Left ventricle myocardium inferior (tissue), 1 donor: ENCODE measurements around the gene RNASE9. TPM values are rescaled to one million over a fixed set of nuclear protein-coding genes. Genes with fewer than 3 reads are reported as not detected.
"Not testable (repeated sequence)": the region's sequence is repeated elsewhere in the genome, so short reads cannot be mapped to it uniquely, and the experiment has no call there.

ENCODE experiments used
- DNase-seq: peaks from one replicate; pipeline ENCODE4 v3.0.0-alpha.2; 2020
- H3K27ac ChIP-seq: fragments of 200-600 bp; replicated peaks from 2 replicates; pipeline ENCODE4 v1.8.0; 2021
- H3K27me3 ChIP-seq: fragments of 200-600 bp; 2 replicates; pipeline ENCODE4 v1.8.0; 2021; ENCODE audit warnings: low read depth
- H3K36me3 ChIP-seq: fragments of 200-600 bp; 2 replicates; pipeline ENCODE4 v1.8.0; 2021
- H3K4me1 ChIP-seq: fragments of 200-600 bp; 2 replicates; pipeline ENCODE4 v1.8.0; 2021
- H3K4me3 ChIP-seq: fragments of 200-600 bp; 2 replicates; pipeline ENCODE4 v1.8.0; 2021; ENCODE audit warnings: mild to moderate bottlenecking, moderate library complexity
- H3K9me3 ChIP-seq: fragments of 200-600 bp; replicated peaks from 2 replicates; pipeline ENCODE4 v1.8.0; 2021
- CTCF ChIP-seq: fragments of 200-600 bp; IDR thresholded peaks from 2 replicates; pipeline ENCODE4 v1.8.0; 2021; ENCODE audit warnings: antibody characterized with exemption, mild to moderate bottlenecking, borderline replicate concordance
- intact Hi-C: fragments of 100-400 bp; cut with micrococcal nuclease; formaldehyde crosslinking; loops from one replicate; pipeline ENCODE4 v1.11.0; 2022
- total RNA-seq: library from RNA; stranded (reverse); fragmentation: NEBNext Ultra II Directional; extraction: Animal tissue kit (Norgen Biotek cat#: 25700); gene quantifications from one replicate; pipeline ENCODE4 v1.2.1, GENCODE V29; 2021
- donor health status: DM: no; HTN: yes; CAD: no; lungs with severe emphysema.

Gene RNASE9
- total RNA-seq, 1 donor from 2014 or later: not detected

- Histone ChIP-seq H3K36me3 (no peaks in the 10 kb centered on the region), H3K27me3 (peaks cover 15% of the 10 kb centered on the region), H3K9me3 (no peaks in the 10 kb centered on the region), H3K4me3 (no peak overlapping the region), H3K27ac (no peak overlapping the region), H3K4me1 (no peaks in the 10 kb centered on the region)
- no peak for DNase-seq
- no peak for TF ChIP-seq CTCF
- intact Hi-C loops: no loop called here
Measured at GRCh38 chr14:20583142-20583541, 22.3 kb upstream of the RNASE9 start.

- Histone ChIP-seq H3K27me3 (peaks cover 7% of the 10 kb centered on the region), H3K36me3 (no peaks in the 10 kb centered on the region), H3K4me3 (no peak overlapping the region), H3K9me3 (no peaks in the 10 kb centered on the region), H3K4me1 (no peaks in the 10 kb centered on the region), H3K27ac (no peak overlapping the region)
- TF ChIP-seq CTCF: no peak
- no peak for DNase-seq
- intact Hi-C loops: no loop called here
Measured at GRCh38 chr14:20580242-20580641, 19.4 kb upstream of the RNASE9 start.

- H3K27me3 ChIP-seq: peaks cover 3% of the 10 kb centered on the region
- intact Hi-C loops: no loop called here
- no peak overlapping the region for H3K27ac ChIP-seq
- no peak overlapping the region for H3K4me3 ChIP-seq
- H3K36me3 ChIP-seq: no peaks in the 10 kb centered on the region
- H3K4me1 ChIP-seq: no peaks in the 10 kb centered on the region
- DNase-seq: no peak
- no peaks in the 10 kb centered on the region for H3K9me3 ChIP-seq
- no peak for TF ChIP-seq CTCF
Measured at GRCh38 chr14:20578784-20579502, 18.1 kb upstream of the RNASE9 start.

- Histone ChIP-seq H3K36me3 (no peaks in the 10 kb centered on the region), H3K27me3 (no peaks in the 10 kb centered on the region), H3K27ac (no peak overlapping the region), H3K4me1 (no peaks in the 10 kb centered on the region), H3K9me3 (no peaks in the 10 kb centered on the region), H3K4me3 (no peak overlapping the region)
- intact Hi-C loops: no loop called here
- no peak for DNase-seq
- TF ChIP-seq CTCF: no peak
Measured at GRCh38 chr14:20578325-20578724, 17.5 kb upstream of the RNASE9 start.

- not testable (repeated sequence) for H3K36me3 ChIP-seq
Measured at GRCh38 chr14:20572382-20572990, 11.6 kb upstream of the RNASE9 start.

GRCh38 chr14:20570720-20571119, 9.9 kb upstream of the RNASE9 start:
- H3K36me3 ChIP-seq, H3K27me3 ChIP-seq, DNase-seq, intact Hi-C loops, H3K27ac ChIP-seq, H3K4me1 ChIP-seq, H3K4me3 ChIP-seq: not testable (repeated sequence)
- peaks cover 27% of the 10 kb centered on the region for H3K9me3 ChIP-seq

More at GRCh38 chr14:20572382-20572990, 11.6 kb upstream of the RNASE9 start:
- DNase-seq, H3K4me3 ChIP-seq, H3K27ac ChIP-seq, intact Hi-C loops, H3K27me3 ChIP-seq, H3K4me1 ChIP-seq: not testable (repeated sequence)
- H3K9me3 ChIP-seq: peaks cover 27% of the 10 kb centered on the region

- H3K4me3 ChIP-seq, intact Hi-C loops, H3K27me3 ChIP-seq, DNase-seq, H3K36me3 ChIP-seq, H3K4me1 ChIP-seq, H3K27ac ChIP-seq: not testable (repeated sequence)
- H3K9me3 ChIP-seq: peaks cover 27% of the 10 kb centered on the region
Measured at GRCh38 chr14:20569865-20570264, 9.0 kb upstream of the RNASE9 start.
